ENCODE results near the gene ZNF280D.

DNA sequence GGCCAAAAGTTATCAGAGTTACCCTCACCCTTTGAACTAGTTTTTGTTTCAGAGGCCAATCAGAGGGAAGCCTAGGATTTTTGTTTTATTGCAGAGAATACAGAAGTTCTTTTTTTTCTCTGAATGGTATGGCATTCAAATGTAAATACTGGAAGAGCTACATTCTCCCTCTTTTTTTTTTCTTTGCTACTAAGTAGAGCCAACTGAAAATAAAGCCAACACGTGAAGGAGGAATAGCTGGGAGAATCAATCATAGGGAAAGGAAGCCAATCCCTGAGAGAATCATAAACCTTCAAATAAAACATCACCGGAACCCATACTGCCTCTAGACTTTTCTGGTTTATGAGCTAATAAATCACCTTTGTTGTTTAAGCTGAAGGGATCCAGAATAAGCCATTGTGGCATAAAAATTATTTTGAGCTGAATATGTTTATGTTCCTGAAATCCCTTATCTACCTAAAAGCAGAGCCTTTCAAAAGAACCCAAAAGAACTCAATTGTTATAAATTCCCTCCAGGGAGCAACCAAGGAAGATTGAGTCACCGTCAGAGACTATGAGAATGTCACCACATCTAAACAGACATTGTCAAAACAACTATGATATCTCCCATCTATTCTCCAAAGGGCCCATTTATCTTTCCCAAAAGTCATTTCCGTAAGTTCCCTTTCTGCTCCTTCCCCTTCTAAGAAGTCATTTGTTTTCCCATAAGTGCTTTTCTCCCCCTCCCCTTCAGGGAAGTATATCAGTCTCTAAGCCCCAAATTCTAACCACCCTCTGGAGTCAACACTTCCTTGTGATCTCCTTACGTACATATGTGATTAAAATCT, 3.8 kb upstream of the ZNF280D start:
- TF ChIP-seq POLR2A (IDR thresholded peaks at IDR 0.05), result no peak
- TF ChIP-seq CTCF (IDR thresholded peaks at IDR 0.05), result no peak
- TF ChIP-seq POLR2AphosphoS5 (IDR thresholded peaks at IDR 0.05), result no peak
